SK-N-MC (cell line): ENCODE data around the gene MASP2.

Source experiments
- EZH2 ChIP-seq: fragments of 200-600 bp; sonication (generic); IDR thresholded peaks from one replicate; pipeline ENCODE4 v1.6.1; 2017; ENCODE audit warnings: antibody characterized with exemption
- FOXP2 ChIP-seq: optimal IDR thresholded peaks from 2 replicates; pipeline ENCODE3; 2011; ENCODE audit warnings: mild to moderate bottlenecking, moderate library complexity; ENCODE audit not compliant: insufficient read depth; ENCODE audit errors: extremely low read length, control extremely low read depth
- POLR2AphosphoS5 ChIP-seq: IDR thresholded peaks from 2 replicates; pipeline ENCODE4 v1.6.1; 2012; ENCODE audit warnings: mild to moderate bottlenecking, low read depth, low read length, borderline replicate concordance

DNA sequence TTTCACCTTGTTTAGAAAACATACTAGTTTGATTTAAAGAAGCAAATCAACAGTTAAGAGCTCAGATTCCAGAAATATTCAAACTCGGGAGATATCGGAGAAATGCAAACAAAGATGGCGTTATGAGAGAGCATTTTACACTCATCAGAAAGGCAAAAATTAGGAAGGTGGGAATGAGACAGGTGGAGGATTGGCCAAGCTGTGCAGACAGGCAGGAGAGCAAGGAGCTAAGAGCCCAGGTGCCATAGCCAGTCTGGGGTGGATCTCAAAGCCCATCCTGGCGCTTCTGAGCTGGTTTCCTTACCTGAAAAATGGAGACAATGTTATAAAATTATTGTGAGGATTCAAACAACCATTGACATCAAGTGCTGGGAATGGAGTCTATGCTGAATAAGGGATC, 54.2 kb downstream of the MASP2 start:
- TF ChIP-seq POLR2AphosphoS5 (no peak), EZH2 (no peak), FOXP2 (no peak)
